OCI-M2 (cell line): ENCODE measurements around the gene CACNB4.

Source experiments
- DNase-seq: peaks from one replicate; lab custom pipeline; 2025; ENCODE audit not compliant: unreplicated experiment; lab: John Stamatoyannopoulos, UW

The CACNB4 gene

DNA sequence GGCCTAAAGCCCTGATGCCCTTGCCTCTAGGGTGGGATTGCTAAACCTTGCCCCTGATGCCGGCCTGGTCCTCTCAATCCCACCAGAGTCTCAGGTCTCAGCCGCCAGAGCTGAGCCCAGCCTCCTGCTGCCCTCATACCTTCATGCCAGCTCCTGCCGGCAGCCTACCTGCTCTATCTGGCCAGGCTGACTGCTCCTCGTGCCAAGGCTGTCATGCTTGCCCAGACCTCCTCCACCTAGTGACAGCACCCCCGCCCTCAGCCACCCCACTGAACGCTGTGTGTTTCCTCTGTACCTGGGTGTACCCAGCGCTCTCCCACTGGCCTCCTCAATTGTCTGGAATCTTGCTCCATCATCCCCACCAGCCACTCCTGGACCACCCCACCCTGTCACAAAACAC lies 120.1 kb downstream of the CACNB4 start:
- DNase-seq: no peak

DNA sequence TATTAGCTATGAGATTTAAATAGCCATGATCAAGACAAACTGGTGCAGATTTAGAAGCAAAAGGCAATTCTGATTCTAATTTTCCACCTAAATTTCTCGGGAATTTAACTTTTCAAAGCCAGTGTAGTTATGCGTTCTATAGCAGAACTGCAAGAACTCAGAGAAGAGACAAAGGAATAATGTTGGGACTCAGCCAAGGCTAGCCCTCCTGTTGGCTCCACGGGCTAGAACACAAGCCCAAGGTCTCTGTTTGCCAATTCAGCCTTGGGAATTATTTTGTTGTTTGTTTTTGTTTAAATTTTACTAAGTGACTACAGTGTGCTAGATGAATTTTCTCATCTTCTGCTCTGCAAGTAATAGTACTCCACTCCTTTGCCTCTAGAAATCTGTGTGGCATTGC lies 121.2 kb downstream of the CACNB4 start:
- no peak for DNase-seq

GRCh38 chr2:151976945-151977353 lies 121.9 kb downstream of the CACNB4 start:
- DNase-seq: no peak

DNA sequence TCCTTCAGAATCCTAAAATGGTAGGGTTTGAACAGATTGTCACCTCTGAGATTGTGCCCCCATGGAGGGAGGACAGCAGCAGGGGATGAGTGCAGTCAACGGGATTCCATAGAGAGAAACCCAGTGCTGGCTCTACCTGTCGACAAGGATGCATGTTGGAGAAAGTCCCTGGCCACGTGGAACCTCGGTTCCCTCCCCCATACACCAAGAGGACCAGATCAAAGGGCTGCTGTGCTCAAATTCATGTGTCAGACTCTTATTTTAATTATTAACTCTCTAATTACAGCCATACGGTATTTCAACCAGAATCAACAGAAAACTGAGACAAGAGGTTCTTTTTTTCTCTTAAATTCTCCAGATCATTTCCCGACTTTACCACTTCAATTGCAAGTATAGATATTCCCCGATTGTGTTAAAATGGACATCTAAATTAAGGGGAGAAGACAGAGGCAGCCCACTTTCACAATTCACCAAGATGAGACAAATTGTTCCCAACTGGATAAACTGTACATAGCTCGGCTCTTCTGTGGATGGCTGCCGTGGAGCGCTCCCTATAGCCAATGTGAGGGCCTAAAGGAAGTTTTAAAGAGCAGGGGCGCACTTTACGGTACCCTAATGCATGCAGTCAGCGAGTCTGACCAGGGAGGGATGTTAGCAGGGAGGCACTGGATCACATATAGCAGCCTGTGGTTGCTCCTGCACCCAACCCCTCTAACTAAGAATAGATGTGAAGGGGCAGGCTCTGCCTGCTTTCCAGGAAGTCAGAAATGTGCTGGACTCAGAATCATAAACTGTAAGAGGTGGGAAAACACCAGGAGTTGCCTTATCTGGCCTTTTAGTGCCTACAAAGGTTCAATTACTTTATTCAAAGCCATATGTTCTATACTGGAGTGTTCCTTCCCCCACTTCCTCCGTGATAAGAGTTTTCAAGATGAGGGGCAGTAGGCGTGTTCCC lies 123.1 kb downstream of the CACNB4 start:
- no peak for DNase-seq

DNA sequence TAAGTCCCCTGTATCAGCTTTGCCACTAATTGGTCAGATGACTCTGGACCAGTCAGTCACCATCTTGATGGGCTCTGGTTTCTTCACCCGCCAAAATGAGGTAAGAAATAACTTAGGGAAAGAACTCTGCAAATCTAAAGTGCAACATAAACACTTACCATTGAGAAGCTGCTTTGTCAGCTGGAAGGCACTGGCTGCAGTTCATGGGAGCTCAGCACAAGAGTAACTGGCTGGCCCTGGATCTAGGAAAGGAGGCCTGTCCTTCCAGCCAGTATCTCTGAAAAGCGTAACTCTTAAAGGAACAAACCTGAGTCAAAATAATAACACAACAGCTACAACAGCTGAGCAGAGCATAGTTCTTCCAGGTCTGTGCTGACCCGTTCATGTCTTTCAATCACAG lies 123.9 kb downstream of the CACNB4 start:
- DNase-seq: no peak

DNA sequence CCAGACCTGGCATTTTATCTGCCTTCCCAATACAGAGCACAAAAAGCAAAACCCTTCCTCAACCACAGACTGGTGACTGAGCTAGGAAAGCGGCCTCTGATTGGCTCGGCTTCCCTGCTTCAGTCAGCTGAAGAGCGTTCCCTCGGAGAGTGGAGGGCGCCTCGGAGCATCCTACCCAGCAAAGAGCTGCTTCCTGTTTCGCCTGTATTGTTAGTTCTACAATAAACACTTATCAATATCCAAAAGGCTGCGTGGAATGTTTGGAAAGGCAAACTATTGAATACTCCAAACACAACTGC lies 125.0 kb downstream of the CACNB4 start:
- DNase-seq: no peak

GRCh38 chr2:151973013-151973900 lies 125.6 kb downstream of the CACNB4 start:
- DNase-seq: no peak

DNA sequence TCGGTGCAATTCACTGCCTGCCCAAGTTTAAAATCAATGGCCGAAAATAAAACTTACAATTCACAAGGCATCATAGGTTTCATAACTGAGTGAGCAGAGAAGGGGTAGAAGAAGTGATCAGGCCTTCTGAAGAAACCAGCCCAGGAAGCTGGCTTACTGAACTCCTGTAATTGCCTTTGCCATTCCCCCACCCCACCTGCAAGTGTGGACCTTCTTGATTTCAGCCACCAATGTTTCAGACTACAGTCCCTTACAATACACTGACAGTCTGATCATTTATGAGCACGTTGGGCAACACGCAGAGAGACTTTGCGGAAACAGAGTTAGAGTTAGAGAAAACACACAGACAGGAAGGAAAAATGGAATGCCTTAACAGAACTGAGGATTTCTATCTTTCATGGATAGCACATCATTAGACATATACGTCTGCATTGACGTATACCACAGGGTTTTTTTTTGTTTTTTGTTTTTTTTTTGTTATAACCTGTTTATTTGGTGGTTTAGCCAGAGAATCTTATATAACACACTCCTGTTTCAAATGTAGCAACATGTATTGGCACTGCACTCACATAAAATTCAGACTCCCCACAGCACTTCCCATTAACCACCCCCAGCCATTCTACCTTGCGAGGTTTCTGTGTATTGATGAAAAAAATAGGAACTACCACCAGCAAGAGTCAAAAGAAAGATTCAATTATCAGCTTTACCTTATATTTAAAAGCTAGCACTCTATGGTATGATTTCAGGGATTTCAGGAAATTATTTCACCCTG lies 126.4 kb downstream of the CACNB4 start:
- no peak for DNase-seq

GRCh38 chr2:151971301-151972051 lies 127.4 kb downstream of the CACNB4 start:
- DNase-seq: no peak

- no peak for DNase-seq
Measured at GRCh38 chr2:151968770-151969470, 129.9 kb downstream of the CACNB4 start.

DNA sequence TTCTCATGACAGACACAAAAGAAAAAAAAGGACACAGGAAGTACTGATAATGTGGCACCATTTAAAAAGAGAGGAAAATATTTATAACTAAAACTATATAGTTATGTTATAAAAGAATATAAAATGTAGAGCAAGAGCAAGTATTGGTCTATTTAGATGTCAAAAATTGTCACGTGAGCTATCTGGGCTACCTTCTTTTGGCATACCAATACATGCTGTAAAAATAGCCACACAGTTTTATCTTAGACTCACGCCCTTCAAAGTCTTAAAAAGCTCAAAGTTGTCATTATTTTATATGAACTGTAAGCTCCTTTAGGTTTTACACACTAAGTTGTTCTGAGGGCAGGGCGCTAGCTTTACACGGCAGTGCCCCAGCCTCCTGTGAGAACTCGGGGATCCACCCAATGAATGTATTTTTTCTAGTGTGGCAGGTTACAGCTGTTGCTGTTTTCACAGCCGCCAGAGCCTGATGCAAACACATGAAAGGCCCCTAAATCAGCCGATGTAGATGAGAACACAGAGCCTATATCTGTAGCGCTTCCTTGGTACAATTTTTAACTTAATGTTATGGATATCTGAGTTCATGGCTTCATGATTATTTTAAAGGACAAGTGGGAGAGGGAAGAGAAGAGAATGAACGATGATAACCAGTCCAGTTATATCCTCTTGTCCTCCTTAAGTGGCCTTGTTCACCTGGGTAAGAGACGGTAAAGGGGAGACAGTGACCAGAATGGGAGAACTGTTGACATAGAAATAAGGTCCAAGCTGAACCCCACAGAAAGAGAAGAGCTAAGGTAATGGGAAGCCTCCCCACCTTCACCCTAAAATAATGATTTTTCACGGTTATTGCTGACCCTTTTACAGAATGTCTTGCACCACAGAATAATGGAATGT lies 130.8 kb downstream of the CACNB4 start:
- DNase-seq: no peak

DNA sequence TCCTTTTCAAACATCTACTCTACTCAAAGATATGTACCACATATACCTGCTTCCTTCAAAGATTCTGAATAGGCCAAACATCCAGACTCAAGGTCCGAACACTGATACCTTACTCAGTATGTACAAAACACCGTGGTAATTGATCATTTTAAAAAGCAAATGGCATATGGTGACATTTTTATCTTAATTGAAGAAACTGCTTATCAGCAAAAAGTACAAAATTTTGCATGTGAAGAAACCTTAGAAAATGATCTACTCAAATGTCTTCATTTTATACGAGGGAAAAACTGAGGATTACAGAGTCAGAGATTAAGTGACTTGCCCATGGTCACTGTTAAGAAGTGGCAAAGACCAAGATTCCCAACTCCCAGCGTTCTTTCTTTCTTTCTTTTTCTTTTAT lies 133.0 kb downstream of the CACNB4 start:
- no peak for DNase-seq

DNA sequence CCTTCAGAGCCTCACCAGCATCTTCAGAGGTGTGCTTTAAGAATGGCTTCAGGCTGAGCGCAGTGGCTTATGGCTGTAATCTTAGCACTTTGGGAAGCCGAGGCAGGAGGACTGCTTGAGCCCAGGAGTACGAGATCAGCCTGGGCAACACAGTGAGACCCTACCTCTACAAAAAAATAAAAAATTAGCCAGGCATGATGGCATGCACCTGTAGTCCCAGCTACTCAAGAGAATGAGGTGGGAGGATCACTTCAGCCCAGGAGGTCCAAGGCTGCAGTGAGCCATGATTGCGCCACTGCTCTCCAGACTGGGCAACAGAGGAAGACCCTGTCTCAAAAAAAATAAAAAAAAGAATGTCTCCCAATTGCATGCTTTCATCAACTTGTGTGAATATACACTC lies 137.3 kb downstream of the CACNB4 start:
- no peak for DNase-seq

DNA sequence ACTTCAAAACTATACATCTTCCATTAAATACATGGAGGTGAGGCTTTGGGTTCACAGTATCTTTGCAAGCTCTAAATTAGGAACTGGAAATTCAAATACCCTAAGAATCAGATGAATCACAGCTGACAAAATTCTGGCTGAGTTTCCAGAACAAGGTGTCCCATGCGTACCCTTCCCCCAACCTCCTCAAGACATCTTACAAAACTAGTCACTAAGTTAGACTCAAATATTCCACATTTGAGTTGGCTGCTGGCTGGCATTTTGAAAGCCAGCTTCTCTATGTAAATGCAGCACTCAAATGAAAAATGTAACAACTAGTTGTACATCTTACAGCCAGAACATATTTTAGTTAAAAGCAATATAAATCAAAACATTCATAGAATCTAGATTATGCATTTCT lies 139.6 kb downstream of the CACNB4 start:
- DNase-seq: no peak

DNA sequence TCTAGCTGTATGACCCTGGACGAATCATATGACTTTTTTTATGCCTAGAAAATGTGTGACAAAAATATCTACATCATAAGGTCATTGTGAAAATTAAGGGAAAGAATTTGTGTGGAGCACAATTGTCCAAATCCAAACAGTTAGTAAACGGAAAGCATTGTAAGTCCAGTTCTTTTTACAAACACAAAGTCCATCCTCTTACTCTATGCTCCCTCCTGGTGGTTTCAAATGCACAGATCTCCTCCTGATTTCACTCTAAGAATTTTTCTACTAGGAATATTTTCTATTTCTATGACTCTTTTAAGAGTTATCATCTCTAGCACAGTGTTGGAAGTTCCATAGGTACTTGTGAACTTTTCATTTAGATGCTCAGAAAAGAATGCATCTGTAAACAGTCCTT lies 145.4 kb downstream of the CACNB4 start:
- no peak for DNase-seq

GRCh38 chr2:151952691-151953456 lies 146.0 kb downstream of the CACNB4 start:
- no peak for DNase-seq

- DNase-seq: no peak
Measured at GRCh38 chr2:151947813-151948165, 151.1 kb downstream of the CACNB4 start.
